Activated CD4-positive, alpha-beta memory T cell treated with anti-CD3 and anti-CD28 coated beads, Interleukin-2, amount 10 ng/mL, durations not matched to agents 7 days and 5 days (primary cell): ENCODE measurements around the gene TRRAP. TPM values are rescaled to one million over a fixed set of nuclear protein-coding genes. Genes with fewer than 3 reads are reported as not detected.

Source experiments
- CTCF ChIA-PET: fragments of 350-600 bp; sonication (Branson Sonifier 250); formaldehyde crosslinking; loops from one replicate; lab custom pipeline; 2021; ENCODE audit warnings: antibody characterized with exemption, inconsistent platforms; lab: Charles Lee
- POLR2A ChIA-PET: fragments of 350-600 bp; sonication (Branson Sonifier 250); formaldehyde crosslinking; loops from one replicate; lab custom pipeline; 2021; ENCODE audit warnings: antibody characterized with exemption; lab: Charles Lee
- DNase-seq: peaks from one replicate; pipeline ENCODE4 v3.0.0-alpha.2; 2020
- H3K27ac Mint-ChIP-seq: one replicate; pipeline ENCODE4 v1.8.0; 2021; ENCODE audit warnings: mild to moderate bottlenecking, mixed read lengths
- H3K27me3 Mint-ChIP-seq: one replicate; pipeline ENCODE4 v1.8.0; 2021; ENCODE audit warnings: mixed read lengths
- H3K36me3 Mint-ChIP-seq: one replicate; pipeline ENCODE4 v1.8.0; 2021; ENCODE audit warnings: low read depth, mixed read lengths
- H3K4me1 Mint-ChIP-seq: one replicate; pipeline ENCODE4 v1.8.0; 2021; ENCODE audit warnings: mixed read lengths
- H3K4me3 Mint-ChIP-seq: one replicate; pipeline ENCODE4 v1.8.0; 2021; ENCODE audit warnings: mild to moderate bottlenecking, mixed read lengths
- H3K9me3 Mint-ChIP-seq: one replicate; pipeline ENCODE4 v1.8.0; 2021; ENCODE audit warnings: mixed read lengths
- total RNA-seq, 2 experiments: library from RNA; stranded (reverse); gene quantifications; one replicate each; pipeline ENCODE4 v1.2.3, GENCODE V29; 2021

The TRRAP gene
- total RNA-seq, 2 experiments from 2014 or later: 47.8 to 54.3 TPM

GRCh38 chr7:99028261-99028973 is 150.1 kb downstream of the TRRAP start:
- ChIA-PET CTCF (no interaction called here), POLR2A (no interaction called here)
- Mint-ChIP-seq H3K36me3 (peaks cover 41% of the 10 kb centered on the region), H3K4me1 (peaks cover 1% of the 10 kb centered on the region), H3K4me3 (no peak overlapping the region), H3K27ac (no peak overlapping the region), H3K27me3 (no peaks in the 10 kb centered on the region), H3K9me3 (no peaks in the 10 kb centered on the region)
- DNase-seq: no peak

- Mint-ChIP-seq H3K4me3 (no peak overlapping the region), H3K27ac (no peak overlapping the region), H3K36me3 (peaks cover 49% of the 10 kb centered on the region), H3K9me3 (no peaks in the 10 kb centered on the region), H3K27me3 (no peaks in the 10 kb centered on the region), H3K4me1 (peaks cover 1% of the 10 kb centered on the region)
- no peak for DNase-seq
- ChIA-PET CTCF (interaction anchor here (0.9 to 1.4 kb wide), 2 partner anchors 10 to 12 kb away, joined by 3 to 6 read pairs; no protein-coding TSS in a partner anchor), POLR2A (no interaction called here)
Observed at GRCh38 chr7:99029466-99030435, 151.4 kb downstream of the TRRAP start.

GRCh38 chr7:99030457-99030856 is 152.1 kb downstream of the TRRAP start:
- no peak overlapping the region for H3K4me3 Mint-ChIP-seq
- no peaks in the 10 kb centered on the region for H3K9me3 Mint-ChIP-seq
- DNase-seq: no peak
- H3K27me3 Mint-ChIP-seq: no peaks in the 10 kb centered on the region
- POLR2A ChIA-PET: no interaction called here
- H3K4me1 Mint-ChIP-seq: peaks cover 1% of the 10 kb centered on the region
- CTCF ChIA-PET: interaction anchor here (1.4 kb wide), 1 partner anchor 10 kb away, joined by 6 read pairs; no protein-coding TSS in a partner anchor
- peaks cover 54% of the 10 kb centered on the region for H3K36me3 Mint-ChIP-seq
- H3K27ac Mint-ChIP-seq: no peak overlapping the region

DNA sequence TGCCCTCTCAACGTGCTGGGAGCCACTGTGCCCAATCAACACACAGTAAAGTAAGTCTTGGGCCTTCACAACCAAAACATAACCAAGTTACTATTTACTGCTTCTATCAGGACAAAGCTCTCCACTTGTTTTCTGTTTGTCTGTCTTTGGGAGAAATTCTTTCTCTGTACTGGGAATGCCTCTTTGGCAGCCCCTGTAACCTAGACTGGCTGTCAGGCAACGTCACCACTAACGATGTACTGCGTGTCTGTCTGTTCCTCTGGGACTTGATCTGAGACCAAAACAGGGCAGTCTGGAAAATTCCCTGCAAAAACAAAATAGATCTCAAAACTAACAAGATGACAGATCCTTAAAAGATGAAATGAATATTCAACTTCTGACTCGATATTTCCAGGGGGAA is 152.6 kb downstream of the TRRAP start:
- Mint-ChIP-seq H3K4me1 (peaks cover 1% of the 10 kb centered on the region), H3K27me3 (no peaks in the 10 kb centered on the region), H3K36me3 (peaks cover 59% of the 10 kb centered on the region), H3K9me3 (no peaks in the 10 kb centered on the region), H3K4me3 (no peak overlapping the region), H3K27ac (no peak overlapping the region)
- no peak for DNase-seq
- ChIA-PET CTCF (interaction anchor here (1.4 kb wide), 1 partner anchor 9 kb away, joined by 6 read pairs; no protein-coding TSS in a partner anchor), POLR2A (no interaction called here)

GRCh38 chr7:99031496-99031895 is 153.2 kb downstream of the TRRAP start:
- no peaks in the 10 kb centered on the region for H3K27me3 Mint-ChIP-seq
- H3K27ac Mint-ChIP-seq: no peak overlapping the region
- POLR2A ChIA-PET: no interaction called here

GRCh38 chr7:99032928-99033327 is 154.6 kb downstream of the TRRAP start:
- Mint-ChIP-seq H3K4me1 (no peaks in the 10 kb centered on the region), H3K36me3 (peaks cover 70% of the 10 kb centered on the region), H3K9me3 (no peaks in the 10 kb centered on the region), H3K27ac (no peak overlapping the region), H3K27me3 (no peaks in the 10 kb centered on the region), H3K4me3 (no peak overlapping the region)
- ChIA-PET CTCF (no interaction called here), POLR2A (no interaction called here)
- DNase-seq: no peak

More at GRCh38 chr7:99031496-99031895, 153.2 kb downstream of the TRRAP start:
- H3K36me3 Mint-ChIP-seq: peaks cover 65% of the 10 kb centered on the region
- CTCF ChIA-PET: no interaction called here
- no peak for DNase-seq
- peaks cover 1% of the 10 kb centered on the region for H3K4me1 Mint-ChIP-seq
- H3K4me3 Mint-ChIP-seq: no peak overlapping the region
- H3K9me3 Mint-ChIP-seq: no peaks in the 10 kb centered on the region

GRCh38 chr7:99033765-99034164 is 155.4 kb downstream of the TRRAP start:
- Mint-ChIP-seq H3K27me3 (no peaks in the 10 kb centered on the region), H3K4me1 (no peaks in the 10 kb centered on the region), H3K4me3 (no peak overlapping the region), H3K9me3 (no peaks in the 10 kb centered on the region), H3K36me3 (peaks cover 70% of the 10 kb centered on the region), H3K27ac (no peak overlapping the region)
- ChIA-PET POLR2A (no interaction called here), CTCF (no interaction called here)
- no peak for DNase-seq

DNA sequence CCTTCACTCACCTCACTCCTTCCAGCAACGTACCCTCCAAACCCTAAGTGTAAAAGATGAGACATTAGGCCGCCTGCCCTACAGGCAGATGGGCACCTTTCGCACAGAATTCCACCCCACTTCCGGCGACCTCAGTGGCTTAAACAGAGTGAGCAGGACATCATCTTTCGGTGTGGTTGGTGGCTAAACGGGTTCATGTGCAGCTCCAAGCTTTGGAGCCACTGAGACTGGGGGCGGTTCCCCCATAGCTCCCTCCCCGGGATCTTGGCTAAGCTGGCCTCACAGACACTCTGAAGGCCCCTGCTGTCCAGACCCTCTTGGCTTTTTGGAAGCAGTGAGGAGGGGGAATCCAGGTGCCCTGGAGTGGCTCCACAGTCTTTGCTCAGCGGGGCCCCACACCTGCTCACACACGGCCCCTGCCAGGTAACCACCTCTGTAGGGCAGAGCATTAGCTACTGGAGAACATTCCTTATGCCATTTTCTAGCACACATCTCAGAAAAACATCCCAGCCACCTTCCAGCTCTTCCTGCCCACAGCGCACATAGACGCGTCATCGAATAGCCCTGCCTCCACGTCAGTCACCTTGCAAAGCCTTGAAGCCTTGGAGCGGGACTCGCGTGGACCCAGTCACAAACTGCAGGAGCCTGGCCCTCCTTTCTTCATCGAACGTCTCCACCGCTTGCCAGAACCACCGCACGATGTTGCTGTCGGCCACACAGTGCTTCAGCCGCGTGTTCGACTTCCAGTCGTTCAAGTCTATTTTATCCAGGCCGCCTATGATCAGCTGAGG is 156.8 kb downstream of the TRRAP start:
- no peak overlapping the region for H3K27ac Mint-ChIP-seq
- H3K27me3 Mint-ChIP-seq: no peaks in the 10 kb centered on the region
- DNase-seq: no peak
- no peak overlapping the region for H3K4me3 Mint-ChIP-seq
- H3K4me1 Mint-ChIP-seq: no peaks in the 10 kb centered on the region
- H3K9me3 Mint-ChIP-seq: no peaks in the 10 kb centered on the region
- POLR2A ChIA-PET: interaction anchor here (1.2 kb wide), 1 partner anchor 21 kb away, joined by 4 read pairs; no protein-coding TSS in a partner anchor
- H3K36me3 Mint-ChIP-seq: peaks cover 68% of the 10 kb centered on the region
- CTCF ChIA-PET: interaction anchor here (0.9 to 1.0 kb wide), 2 partner anchors 9 to 274 kb away, joined by 3 read pairs; no protein-coding TSS in a partner anchor

DNA sequence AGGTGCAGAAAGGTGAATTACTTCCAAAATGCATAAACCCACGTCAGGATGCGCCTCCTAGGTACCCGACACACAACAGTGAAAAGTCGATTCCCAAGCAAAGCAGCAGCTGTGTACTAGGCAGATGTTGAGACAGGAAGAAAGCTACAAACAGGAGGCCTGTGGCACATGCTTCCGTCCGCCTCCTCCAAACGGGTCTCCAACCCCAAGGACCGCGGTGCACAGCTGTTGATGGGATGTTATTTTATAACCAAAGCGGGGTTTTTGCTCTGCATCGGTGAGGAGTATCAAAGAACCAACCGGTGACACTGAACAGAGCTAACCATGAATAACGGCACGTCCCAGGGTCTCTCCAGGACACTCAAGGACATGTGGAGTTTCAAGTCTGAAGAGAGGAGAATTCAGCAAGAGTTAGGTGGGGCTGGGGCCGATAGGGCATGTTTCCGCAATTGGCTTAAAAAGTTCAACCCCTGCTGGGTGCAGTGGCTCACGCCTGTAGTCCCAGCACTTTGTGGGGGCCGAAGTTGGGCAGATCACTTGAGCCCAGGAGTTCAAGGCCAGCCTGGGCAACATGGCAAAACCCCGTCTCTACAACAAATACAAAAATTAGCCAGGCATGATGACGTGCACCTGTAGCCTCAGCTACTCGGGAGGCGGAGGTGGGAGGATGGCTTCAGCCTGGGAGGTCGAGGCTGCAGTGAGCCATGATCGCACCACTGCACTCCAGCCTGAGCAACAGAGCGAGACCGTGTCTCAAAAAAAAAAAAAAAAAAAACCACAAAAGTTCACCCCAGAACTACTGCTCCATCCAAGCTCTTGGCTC is 157.6 kb downstream of the TRRAP start:
- no peaks in the 10 kb centered on the region for H3K4me1 Mint-ChIP-seq
- H3K36me3 Mint-ChIP-seq: peaks cover 72% of the 10 kb centered on the region
- no peak overlapping the region for H3K27ac Mint-ChIP-seq
- no peak overlapping the region for H3K4me3 Mint-ChIP-seq
- H3K9me3 Mint-ChIP-seq: no peaks in the 10 kb centered on the region
- ChIA-PET CTCF (interaction anchor here (0.9 to 1.0 kb wide), 2 partner anchors 10 to 273 kb away, joined by 3 read pairs; no protein-coding TSS in a partner anchor), POLR2A (interaction anchor here (1.2 kb wide), 1 partner anchor 22 kb away, joined by 4 read pairs; no protein-coding TSS in a partner anchor)
- no peak for DNase-seq
- no peaks in the 10 kb centered on the region for H3K27me3 Mint-ChIP-seq

GRCh38 chr7:99036546-99037111 is 158.3 kb downstream of the TRRAP start:
- CTCF ChIA-PET: interaction anchor here (0.7 to 1.0 kb wide), 2 partner anchors 22 to 205 kb away, joined by 3 read pairs; no protein-coding TSS in a partner anchor
- Mint-ChIP-seq H3K27ac (no peak overlapping the region), H3K9me3 (no peaks in the 10 kb centered on the region), H3K27me3 (no peaks in the 10 kb centered on the region), H3K4me1 (no peaks in the 10 kb centered on the region), H3K36me3 (peaks cover 68% of the 10 kb centered on the region), H3K4me3 (no peak overlapping the region)
- no peak for DNase-seq
- POLR2A ChIA-PET: no interaction called here

GRCh38 chr7:99037327-99037940 is 159.1 kb downstream of the TRRAP start:
- Mint-ChIP-seq H3K36me3 (peaks cover 67% of the 10 kb centered on the region), H3K4me3 (no peak overlapping the region), H3K9me3 (no peaks in the 10 kb centered on the region), H3K27ac (no peak overlapping the region), H3K27me3 (no peaks in the 10 kb centered on the region), H3K4me1 (no peaks in the 10 kb centered on the region)
- CTCF ChIA-PET: interaction anchor here (0.7 to 1.0 kb wide), 2 partner anchors 23 to 206 kb away, joined by 3 read pairs; no protein-coding TSS in a partner anchor
- POLR2A ChIA-PET: no interaction called here
- no peak for DNase-seq
